GM10847 (cell line): ENCODE measurements around the gene TAB3.

ENCODE experiments used
- POLR2A ChIP-seq: IDR thresholded peaks from 2 replicates; pipeline ENCODE4 v1.6.1; 2011; ENCODE audit not compliant: insufficient read length; ENCODE audit errors: extremely low read depth

Gene TAB3

DNA sequence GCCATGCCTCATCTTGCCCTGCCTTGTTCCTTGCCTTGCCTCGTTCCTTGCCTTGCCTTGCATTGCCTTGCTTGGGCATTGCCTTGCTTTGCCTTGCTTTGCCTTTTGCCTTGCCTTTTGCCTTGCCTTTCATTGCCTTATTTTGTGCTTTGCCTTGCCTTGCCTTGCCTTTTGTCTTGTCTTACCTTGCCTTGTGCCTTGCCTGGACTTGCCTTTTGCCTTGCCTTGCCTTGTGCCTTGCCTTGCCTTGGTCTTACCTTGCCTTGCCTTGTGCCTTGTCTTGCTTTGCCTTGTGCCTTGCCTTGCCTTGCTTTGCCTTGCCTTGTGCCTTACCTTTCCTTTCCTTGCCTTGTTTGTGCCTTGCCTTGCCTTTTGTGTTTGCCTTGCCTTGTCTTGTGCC, 88.2 kb downstream of the TAB3 start:
- TF ChIP-seq POLR2A, result no peak

DNA sequence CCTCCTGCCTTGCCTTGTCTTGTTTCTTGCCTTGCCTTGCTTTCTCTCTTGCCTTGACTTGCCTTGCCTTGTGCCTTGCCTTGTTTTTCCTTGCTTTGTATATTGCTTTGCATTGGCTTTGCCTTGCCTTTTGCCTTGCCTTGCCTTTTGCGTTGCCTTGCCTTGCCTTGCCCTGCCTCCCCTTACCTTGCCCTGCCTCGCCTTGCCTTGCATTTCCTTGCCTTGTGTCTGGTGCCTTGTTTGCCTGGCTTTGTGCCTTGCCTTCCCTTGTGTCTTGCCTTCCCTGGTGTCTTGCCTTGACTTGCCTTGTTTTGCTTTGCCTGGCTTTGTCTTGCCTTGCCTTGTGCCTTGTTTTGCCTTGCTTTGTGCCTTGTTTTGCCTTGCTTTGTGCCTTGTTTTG, 89.7 kb downstream of the TAB3 start:
- TF ChIP-seq POLR2A, result no peak

DNA sequence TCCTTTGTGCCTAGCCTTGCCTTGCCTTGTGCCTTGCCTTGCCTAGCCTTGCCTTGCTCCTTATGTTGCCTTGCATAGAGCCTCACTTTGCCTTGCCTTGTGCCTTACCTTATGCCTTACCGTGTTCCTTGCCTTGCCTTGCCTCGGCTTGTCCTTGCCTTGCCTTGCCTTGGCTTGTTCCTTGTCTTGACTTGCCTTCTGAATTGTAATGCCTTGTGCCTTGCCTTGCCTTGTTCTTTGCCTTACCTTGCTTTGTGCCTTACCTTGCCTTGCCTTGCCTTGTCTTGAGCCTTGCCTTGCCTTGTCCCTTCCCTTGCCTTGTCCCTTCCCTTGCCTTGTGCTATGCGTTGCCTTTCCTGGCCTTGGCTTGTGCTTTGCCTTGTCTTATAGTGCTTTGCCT, 90.2 kb downstream of the TAB3 start:
- no peak for TF ChIP-seq POLR2A

DNA sequence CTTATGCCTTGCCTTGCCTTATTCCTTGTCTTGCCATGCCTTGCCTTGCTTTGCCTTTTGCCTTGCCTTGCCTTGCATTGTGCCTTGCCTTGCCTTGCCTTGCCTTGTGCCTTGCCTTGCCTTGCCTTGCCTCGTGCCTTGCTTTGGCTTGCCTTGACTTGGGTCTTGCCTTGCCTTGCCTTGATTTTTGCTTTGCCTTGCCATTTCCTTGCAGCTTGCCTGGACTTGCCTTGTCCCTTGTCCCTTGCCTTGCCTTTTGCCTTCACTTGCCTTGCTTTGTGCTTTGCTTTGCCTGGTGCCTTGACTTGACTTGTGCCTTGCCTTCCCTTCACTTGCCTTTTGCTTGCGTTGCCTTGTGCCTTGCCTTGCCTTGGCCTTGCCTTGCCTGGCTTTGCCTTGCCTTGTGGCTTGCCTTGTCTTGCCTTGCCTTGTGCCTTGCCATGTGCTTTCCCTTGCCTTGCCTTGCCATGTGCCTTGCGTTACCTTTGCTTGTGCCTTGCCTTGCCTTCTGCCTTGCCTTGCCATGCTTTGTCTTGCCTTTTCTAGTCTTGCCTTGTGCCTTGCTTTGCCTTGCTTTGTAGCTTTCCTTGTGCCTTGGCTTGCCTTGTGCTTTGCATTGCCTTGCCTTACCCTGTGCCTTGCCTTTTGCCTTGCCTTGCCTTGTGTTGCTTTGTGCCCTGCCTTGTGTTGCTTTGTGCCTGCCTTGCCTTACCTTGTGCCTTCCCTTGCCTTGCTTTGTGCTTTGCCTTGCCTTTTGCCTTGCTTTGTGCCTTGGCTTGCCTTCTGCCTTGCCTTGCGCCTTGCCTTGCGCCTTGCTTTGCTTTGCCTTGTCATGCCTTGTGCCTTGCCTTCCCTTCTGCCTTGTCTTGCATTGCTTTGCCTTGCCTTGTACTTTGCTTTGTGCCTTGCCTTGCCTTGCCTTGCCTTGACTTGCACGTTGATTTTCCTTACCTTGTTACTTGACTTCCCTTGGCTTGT, 92.8 kb downstream of the TAB3 start:
- no peak for TF ChIP-seq POLR2A

DNA sequence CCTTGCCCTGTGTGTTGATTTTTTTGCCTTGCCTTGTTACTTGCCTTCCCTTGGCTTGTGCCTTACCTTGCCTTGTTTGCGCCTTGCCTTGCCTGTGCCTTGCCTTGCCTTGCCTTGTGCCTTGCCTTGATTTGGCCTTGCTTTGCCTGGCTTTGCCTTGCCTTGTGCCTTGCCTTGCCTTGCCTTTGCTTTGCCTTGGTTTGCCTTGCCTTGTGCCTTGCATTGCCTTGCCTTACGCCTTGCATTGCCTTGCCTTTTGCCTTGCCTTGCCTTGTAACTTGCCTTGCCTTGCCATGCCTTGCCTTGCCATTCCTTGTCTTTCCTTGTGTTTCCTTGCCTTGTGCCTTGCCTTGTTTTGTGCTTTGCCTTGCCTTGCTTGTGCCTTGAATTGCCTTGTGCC, 94.6 kb downstream of the TAB3 start:
- no peak for TF ChIP-seq POLR2A

DNA sequence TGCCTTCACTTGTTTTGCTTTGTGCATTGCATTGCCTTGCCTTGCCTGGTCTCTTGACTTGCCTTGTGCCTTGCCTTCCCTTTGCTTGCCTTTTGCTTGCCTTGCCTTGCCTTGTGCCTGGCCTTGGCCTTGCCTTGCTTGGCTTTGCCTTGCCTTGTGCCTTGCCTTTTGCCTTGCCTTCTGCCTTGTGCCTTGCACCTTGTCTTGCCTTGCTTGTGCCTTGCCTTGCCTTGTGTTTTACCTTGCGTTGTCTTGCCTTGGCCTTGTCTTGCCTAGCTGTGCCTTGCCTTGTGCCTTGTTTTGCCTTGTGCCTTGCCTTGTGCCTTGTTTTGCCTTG, 95.3 kb downstream of the TAB3 start:
- no peak for TF ChIP-seq POLR2A

DNA sequence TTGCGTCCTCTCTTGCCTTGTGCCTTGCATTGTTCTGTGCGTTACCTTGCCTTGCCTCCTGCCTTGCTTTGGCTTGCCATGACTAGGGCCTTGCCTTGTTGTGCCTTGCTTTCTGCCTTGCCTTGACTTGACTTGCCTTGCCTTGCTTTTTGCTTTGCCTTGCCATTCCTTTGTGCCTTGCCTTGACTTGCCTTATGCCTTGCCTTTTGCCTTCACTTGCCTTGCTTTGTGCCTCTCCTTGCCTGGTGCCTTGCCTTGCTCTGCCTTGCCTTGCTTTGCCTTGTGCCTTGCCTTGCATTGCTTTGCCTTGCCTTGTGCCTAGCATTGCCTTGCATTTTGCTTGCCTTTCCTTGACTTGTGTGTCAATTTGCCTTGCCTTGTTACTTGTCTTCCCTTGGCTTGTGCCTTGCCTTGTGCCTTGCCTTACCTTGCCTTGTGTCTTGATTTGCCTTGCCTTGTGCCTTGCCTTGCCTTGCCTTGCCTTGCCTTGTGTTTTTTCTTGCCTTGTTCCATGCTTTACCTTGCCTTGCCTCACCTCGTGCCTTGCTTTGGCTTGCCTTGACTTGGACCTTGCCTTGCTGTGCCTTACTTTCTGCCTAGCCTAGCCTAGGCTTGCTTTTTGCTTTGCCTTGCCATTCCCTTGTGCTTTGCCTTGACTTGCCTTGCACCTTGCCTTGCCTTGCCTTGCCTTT, 95.8 kb downstream of the TAB3 start:
- no peak for TF ChIP-seq POLR2A

DNA sequence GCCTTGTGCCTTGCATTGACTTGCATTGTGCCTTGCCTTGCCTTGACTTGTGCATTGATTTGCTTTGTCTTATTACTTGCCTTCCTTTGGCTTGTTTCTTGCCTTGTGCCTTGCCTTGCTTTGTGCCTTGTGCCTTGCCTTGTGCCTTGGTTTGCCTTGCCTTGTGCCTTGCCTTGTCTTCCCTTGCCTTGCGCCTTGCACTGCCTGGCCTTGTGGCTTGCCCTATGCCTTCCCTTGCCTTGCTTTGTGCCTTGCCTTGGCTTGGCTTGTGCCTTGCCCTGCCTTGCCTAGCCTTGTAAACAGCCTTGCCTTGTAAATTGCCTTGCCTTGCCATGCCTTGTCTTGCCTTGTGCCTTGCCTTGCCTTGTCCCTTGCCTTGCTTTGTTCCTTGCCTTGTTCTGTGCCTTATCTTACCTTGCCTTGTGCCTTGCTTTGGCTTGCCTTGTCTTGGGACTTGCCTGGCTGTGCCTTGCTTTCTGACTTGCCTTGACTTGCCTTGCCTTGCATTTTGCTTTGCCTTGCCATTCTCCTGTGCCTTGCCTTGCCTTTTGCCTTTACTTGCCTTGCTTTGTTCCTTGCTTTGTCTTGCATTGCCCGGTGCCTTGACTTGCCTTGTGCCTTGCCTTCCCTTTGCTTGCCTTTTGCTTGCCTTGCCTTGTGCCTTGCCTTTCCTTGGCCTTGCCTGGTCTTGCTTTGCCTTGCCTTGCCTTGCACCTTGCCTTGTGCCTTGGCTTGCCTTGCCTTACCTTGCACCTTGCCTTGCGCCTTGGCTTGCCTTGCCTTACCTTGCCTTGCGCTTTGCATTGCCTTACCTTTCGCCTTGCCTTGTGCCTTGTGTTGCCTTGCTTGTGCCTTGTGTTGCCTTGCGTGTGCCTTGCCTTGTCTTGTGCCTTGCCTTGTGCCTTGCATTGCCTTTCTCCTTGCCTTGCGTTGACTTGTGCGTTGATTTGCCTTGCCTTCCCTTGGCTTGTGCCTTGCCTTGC, 97.5 kb downstream of the TAB3 start:
- TF ChIP-seq POLR2A, result no peak

DNA sequence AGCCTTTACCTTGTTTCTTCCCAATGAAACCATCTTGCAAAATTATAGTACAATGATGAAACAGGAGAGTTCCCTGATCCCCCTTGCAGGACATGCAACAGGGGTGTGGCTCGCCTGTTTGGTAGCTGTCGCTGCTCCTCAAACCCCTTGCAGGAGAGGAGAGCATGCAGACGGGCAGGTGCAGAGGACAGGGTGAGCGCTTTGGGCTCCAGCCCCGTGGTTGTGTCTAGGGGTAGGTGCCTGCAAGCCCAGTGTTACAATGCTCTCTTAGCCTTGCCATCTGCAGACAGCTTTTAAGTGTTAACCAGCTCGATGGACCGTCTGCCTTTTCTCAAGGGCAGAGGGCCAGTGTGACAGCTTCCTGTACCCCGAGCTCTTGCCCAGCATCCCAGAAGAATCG, 102.0 kb downstream of the TAB3 start:
- TF ChIP-seq POLR2A, result no peak

DNA sequence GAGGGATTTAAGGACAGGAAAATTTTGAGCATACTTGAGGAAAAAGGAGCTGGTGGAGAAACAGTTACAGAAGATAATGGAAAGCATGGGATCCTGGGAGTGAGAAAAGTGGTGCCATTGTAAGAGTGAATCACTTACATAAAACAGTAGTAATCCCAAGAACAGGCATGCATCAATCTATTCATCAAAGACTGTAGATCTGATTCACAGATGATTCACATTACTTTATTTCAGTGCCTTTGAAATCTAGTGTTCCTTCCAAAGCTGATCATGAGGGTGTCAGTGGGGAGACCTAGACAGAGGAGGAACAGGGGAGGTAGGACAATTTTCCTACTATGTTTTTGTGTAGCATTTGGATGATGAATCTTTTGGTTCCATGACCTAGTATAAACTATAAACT, 102.7 kb downstream of the TAB3 start:
- no peak for TF ChIP-seq POLR2A

DNA sequence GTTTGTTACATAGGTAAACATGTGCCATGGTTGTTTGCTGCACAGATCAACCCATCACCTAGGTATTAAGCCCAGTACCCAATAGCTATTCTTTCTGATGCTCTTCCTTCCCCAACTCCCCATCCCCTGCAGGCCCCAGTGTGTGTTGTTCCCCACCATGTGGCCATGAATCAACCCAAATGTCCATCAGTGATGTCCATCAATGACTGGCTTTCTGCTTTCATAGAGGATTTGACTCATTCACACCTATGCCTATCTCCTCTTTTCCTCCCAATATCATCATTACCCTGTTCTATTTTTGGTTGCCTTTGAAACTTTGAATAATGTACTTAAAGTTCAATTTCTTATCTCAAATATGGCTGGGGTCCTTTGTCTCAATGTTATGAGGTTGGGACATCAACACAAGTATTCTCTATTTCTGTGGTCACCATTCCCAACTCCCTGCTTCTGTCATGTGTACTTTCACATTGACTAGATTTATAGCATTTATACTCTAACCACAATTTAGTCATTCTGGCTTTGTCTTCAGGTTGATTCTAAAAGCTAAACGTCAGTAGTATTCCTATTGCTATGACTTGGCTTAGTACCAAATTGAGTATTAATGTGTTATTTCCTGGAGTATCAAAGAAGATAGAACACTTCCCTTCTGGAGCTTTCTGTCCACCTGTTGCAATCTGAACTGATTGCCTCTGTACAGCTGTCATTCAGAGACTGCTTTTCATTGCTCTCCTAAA, 107.2 kb downstream of the TAB3 start:
- no peak for TF ChIP-seq POLR2A

DNA sequence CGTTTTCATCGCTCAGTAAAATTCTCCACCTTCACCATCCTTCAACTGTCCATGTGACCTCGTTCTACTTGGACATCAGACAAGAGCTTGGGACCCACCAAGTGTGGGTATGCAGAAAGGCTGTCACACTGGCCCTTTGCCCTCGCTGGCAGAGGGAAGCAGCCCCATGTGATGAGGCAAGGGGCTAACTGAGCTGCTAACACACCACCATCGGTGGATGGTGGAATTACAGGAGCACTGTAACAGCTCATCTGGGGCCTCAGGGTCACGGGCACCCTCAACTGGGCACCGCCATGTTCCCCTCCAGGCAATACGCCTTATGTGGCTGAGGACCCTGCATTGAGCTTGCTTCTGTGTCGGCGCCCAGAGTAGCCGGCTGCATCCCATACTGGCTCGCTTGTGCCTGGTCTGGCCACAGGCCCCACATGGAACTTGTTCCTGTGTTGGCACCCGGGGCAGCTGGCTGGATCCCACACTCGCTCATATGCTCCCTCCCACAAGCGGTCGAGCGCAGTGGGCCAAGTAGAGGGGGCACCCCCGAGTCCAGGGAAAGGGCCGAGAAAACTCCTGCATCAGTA, 109.5 kb downstream of the TAB3 start:
- no peak for TF ChIP-seq POLR2A

DNA sequence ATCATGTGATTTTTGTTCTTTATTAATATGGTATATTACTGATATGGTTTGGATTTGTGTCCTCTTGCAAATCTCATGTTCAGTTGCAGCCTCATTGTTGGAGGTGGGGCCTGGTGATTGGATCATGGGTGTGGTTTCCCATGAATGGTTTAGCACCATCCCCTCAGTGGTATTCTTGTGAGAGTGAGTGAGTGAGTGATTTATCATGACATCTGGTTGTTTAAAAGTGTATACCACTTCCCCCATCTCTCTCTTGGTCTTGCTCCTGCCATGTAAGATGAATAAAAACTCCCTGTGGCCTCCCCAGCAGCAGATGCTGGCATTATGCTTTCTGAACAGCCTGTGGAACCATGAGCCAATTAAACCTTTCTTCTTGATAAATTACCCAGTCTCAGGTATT, 111.5 kb downstream of the TAB3 start:
- no peak for TF ChIP-seq POLR2A
